M059J (cell line): ENCODE results near the gene BRK1. TPM values are rescaled to one million over a fixed set of nuclear protein-coding genes. Genes with fewer than 3 reads are reported as not detected.
A peak's percentile ranks its signal among the peaks of the same experiment; 100 is the strongest.
"Not testable (repeated sequence)": the region's sequence is repeated elsewhere in the genome, so short reads cannot be mapped to it uniquely, and the experiment has no call there.

Experiments used
- DNase-seq: peaks from one replicate; pipeline ENCODE4 v3.0.0-alpha.2; 2012; ENCODE audit warnings: low read depth
- total RNA-seq: library from RNA; depleted of rRNA; stranded (reverse); fragments of >200 nt; shearing (Covaris generic); gene quantifications from 2 replicates; pipeline ENCODE4 v1.2.3, GENCODE V29; 2014; rRNA removed

BRK1 gene
- total RNA-seq = 135 and 205 TPM in 2 replicates

DNA sequence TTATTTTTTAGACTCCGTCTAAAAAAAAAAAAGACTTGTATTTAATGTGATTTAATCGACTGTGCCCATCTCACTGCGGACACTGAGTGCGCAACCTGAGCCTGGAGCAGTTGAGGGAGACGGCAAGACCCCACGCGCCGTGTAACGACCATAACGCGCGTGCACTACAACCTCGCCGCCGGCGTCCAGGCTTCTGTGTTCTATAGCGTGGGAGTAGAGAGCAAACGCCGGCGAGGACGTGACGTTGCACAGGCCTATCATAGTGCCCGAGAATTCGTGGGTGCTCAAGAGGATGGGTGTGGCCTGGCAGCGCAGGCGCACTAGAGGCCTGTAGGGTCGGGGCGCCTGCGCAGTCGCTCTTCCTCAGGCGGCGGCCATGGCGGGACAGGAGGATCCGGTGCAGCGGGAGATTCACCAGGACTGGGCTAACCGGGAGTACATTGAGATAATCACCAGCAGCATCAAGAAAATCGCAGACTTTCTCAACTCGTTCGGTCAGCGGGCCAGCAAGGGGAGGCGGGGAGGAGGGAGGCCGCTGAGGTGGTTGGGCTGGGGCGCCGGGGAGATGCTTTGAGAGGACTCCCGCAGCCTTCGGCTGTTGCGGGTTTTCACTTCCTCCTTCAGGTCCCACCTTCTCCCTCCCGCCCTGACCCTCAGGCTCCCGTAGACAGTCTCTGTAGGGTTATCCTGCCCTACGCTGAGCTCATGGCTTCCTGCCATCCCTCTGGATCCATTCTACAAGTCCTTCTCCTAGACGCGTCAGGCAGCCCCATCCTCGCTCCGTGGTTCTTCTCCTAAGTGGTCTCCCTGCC, at the start of gene BRK1:
TSS of gene BRK1 (plus strand) at position 350 of the 812 bp plus-strand sequence. CDS start at position 377, 27 bp downstream.
- peak; percentile 92 for DNase-seq

DNA sequence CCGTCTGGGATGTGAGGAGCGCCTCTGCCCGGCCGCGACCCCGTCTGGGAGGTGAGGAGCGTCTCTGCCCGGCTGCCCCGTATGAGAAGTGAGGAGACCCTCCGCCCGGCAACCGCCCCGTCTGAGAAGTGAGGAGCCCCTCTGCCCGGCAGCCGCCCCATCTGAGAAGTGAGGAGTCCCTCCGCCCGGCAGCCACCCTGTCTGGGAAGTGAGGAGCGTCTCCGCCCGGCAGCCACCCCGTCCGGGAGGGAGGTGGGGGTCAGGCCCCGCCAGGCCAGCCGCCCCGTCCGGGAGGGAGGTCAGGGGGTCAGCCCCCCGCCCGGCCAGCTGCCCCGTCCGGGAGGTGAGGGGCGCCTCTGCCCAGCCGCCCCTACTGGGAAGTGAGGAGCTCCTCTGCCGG, 45.4 kb upstream of the BRK1 start:
- not testable (repeated sequence) for DNase-seq

GRCh38 chr3:10074666-10075065, 40.8 kb upstream of the BRK1 start:
- no peak for DNase-seq

DNA sequence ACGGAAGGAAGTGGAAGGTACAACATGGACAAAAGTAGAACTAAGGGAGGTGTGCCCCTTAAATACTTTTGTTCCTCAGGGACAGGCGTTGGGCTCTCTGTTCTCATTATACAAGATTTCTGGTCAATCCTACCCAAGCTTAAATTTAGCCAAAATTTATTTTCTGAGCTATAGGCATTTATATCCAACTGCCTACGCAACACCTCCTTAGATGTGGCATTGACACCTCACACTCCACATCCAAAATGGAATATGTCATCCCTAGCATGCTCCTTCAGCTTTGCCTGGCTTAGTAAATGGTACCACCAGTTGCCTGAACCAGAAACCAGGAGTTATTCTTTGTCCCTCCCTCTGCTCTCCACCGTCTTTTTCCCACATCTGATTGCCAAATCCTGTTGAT, 33.6 kb upstream of the BRK1 start:
- DNase-seq = no peak

DNA sequence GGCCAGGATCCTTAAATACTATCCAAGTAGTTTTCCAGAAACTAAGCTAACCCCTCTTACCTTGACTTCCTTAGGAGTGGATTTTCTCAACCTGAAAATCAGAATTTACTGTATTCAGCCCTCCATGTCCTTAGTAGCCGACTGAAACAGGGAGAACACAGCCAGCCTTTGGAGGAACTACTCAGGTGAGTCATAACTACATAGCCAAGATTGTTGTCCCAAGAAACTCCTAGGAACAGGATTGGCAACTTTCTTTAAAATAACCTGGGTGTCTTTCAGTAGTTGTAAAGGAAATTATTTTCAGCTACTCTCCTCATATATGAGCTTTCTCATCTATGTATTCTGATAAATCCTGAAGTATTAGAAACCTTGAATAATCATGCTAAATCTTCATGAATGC, 29.7 kb upstream of the BRK1 start:
- no peak for DNase-seq

DNA sequence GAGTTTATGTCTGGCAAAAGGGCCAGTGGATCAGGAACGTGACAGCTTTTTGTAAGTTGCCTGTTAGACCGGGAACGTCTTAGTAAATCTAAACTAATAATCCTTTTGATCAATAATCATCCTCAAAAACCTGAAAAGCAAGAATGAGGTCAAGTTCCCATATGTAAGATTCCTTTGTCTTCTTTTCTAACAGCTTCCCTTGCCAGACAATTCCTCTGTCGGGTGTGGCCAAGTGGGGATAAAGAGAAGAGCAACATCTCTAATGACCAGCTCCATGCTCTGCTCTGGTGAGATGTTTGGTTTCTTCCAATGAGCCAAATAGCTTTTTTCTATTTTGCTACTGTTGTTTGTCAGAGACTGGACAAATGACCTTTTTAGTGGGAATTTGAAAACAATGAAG, 27.2 kb upstream of the BRK1 start:
- DNase-seq = no peak

- DNase-seq = no peak
Measured at GRCh38 chr3:10090179-10090578, 25.3 kb upstream of the BRK1 start.

- not testable (repeated sequence) for DNase-seq
Measured at GRCh38 chr3:10090774-10091173, 24.7 kb upstream of the BRK1 start.

GRCh38 chr3:10091387-10091786, 24.1 kb upstream of the BRK1 start:
- not testable (repeated sequence) for DNase-seq

DNA sequence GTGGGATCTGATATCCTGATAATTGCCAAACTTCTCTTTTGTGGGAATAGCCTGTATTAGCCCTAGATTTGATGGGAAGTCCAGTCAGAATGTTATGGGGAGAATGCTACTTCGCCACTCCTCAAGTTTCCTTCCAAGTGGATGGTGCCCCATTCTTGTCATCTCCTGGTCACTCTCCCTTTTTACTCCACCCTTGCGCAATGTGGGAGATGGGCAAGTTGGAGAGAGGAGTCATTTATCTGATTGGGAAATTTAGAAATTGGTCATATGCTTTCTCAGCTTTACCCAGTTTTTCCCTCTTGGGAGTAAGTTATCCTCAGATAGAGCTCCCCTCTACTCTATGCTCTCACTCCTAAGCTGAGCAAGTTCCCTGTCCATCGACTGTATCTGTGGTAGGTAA, 21.8 kb upstream of the BRK1 start:
- no peak for DNase-seq

DNA sequence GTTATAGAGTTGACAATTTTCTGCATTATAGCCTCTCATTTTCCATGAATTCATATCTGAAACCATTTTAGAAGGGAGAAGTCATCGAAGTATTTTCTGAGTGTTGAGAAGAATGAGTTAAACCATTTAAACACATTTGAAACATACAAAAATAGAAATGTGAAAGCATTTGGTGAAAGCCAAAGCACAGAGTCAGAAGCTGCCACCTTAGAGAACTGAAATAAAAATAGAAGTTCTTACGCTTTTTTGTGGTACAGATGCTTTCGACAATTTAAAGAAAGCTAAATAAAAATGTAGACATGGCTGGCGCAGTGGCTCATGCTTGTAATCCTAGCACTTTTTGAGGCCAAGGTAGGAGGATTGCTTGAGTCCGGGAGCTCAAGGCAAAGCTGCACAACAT, 16.4 kb upstream of the BRK1 start:
- DNase-seq = no peak

- no peak for DNase-seq
Measured at GRCh38 chr3:10106919-10107318, 8.6 kb upstream of the BRK1 start.

GRCh38 chr3:10108091-10108490, 7.4 kb upstream of the BRK1 start, which contains the start of gene FANCD2OS:
TSS of gene FANCD2OS (minus strand) at chr3:10108255. CDS start at chr3:10104774, 3,481 bp downstream.
- DNase-seq = no peak

- peak; percentile 61 for DNase-seq
Measured at GRCh38 chr3:10116138-10116460, 624 bp downstream of the BRK1 start.

GRCh38 chr3:10116928-10117327, 1.5 kb downstream of the BRK1 start:
- no peak for DNase-seq

DNA sequence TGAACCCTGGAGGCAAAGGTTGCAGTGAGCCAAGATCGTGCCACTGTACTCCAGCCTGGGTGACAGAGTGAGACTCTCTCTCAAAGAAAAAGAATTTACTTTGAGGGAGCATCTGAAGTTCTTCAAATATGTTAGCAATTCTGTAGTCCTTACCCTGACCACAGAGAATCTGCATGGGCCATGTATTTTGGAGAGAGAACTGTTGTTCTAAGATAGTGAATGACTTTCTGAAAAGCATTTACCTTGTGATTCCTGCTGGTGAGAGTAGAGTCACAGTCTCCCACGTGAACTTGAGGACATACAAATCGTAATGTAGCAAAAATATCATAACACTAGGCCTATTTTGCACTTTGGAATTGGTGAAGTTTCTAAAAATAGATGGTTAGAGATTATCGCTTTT, 3.9 kb downstream of the BRK1 start:
- DNase-seq = no peak

DNA sequence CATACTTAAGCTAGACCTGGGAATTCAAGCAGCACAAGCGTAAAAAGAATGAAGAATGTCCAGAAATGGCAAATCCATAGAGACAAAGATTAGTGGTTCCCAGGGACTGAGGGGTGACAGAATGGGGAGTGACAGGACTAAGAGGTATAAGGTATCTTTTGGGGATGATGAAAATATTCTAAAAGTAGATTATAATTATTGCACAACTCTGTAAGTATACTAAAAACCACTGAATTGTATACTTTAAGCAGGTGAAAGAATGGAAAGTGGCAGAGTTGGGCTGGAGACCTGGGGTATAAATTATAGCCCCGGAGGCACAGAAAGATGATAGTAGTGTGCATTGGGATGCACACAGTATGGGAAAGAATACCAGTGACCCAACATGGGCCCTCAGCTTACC, 5.6 kb downstream of the BRK1 start:
- DNase-seq = no peak

GRCh38 chr3:10122724-10123123, 7.2 kb downstream of the BRK1 start:
- no peak for DNase-seq

DNA sequence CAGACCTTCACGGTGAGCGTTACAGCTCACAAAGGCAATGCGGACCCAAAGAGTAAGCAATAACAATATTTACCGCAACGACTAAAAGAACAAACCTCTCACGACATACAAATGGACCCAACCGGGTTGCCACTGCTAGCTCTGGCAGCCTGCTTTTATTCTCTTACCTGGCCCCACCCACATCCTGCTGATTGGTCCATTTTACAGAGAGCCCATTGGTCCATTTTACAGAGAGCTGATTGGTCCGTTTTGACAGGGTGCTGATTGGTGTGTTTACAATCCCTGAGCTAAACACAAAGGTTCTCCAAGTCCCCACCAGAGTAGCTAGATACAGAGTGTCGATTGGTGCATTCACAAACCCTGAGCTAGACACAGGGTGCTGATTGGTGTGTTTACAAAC, 20.4 kb downstream of the BRK1 start:
- not testable (repeated sequence) for DNase-seq

- no peak for DNase-seq
Measured at GRCh38 chr3:10136426-10137005, 21.0 kb downstream of the BRK1 start.

DNA sequence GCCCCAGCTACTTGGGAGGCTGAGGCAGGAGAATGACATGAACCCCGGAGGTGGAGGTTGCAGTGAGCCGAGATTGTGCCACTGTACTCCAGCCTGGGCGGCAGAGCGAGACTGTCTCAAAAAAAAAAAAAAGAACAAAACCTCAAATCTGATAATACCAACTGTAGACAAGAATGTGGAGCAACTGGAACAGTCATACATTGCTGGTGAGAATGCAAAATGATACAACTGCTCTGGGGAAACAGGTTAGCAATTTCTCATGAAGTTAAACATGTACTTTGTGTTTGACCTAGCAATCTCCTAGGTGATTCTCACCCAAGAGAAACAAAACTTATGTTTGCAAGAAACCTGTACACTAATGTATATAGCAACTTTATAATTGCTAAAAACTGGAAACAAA, 21.7 kb downstream of the BRK1 start:
- DNase-seq = no peak

DNA sequence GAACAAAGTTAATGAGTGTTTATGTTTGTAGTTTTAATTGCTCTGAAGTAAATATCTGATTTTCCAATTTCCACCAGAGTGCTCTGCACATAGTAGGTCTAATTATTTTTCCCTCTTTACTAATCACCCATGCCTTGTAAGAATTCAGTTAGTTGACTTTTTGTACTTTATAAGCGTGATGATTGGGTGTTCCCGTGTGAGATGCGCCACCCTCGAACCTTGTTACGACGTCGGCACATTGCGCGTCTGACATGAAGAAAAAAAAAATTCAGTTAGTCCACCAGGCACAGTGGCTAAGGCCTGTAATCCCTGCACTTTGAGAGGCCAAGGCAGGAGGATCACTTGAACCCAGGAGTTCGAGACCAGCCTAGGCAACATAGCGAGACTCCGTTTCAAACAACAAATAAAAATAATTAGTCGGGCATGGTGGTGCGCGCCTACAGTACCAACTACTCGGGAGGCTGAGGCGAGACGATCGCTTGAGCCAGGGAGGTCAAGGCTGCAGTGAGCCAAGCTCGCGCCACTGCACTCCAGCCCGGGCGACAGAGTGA, 25.6 kb downstream of the BRK1 start:
- DNase-seq = no peak
